GM19023 (cell line): ENCODE results near the gene TPPP.
"Not testable (repeated sequence)": the region's sequence is repeated elsewhere in the genome, so short reads cannot be mapped to it uniquely, and the experiment has no call there.

Source experiments
- ATAC-seq: cut with Tn5 transposase; IDR thresholded peaks from one replicate; pipeline ENCODE4 v1.9.1; 2021; ENCODE audit warnings: mild to moderate bottlenecking, moderate library complexity; ENCODE audit not compliant: unreplicated experiment

TPPP gene

GRCh38 chr5:693271-694041, at the start of gene TPPP:
Gene TPPP (minus strand): TSS chr5:693352. CDS start chr5:678060, 15,292 bp downstream.
- ATAC-seq = peak; percentile 85

- not testable (repeated sequence) for ATAC-seq
Measured at GRCh38 chr5:742276-742675, 49.1 kb upstream of the TPPP start.

GRCh38 chr5:734145-734544, 41.0 kb upstream of the TPPP start:
- ATAC-seq = not testable (repeated sequence)

- not testable (repeated sequence) for ATAC-seq
Measured at GRCh38 chr5:732754-733454, 39.8 kb upstream of the TPPP start.

- not testable (repeated sequence) for ATAC-seq
Measured at GRCh38 chr5:729225-729624, 36.1 kb upstream of the TPPP start.

- not testable (repeated sequence) for ATAC-seq
Measured at GRCh38 chr5:727087-727486, 33.9 kb upstream of the TPPP start.

GRCh38 chr5:723865-724264, 30.7 kb upstream of the TPPP start:
- not testable (repeated sequence) for ATAC-seq

GRCh38 chr5:723309-723708, 30.2 kb upstream of the TPPP start:
- not testable (repeated sequence) for ATAC-seq

- ATAC-seq = not testable (repeated sequence)
Measured at GRCh38 chr5:719379-719778, 26.2 kb upstream of the TPPP start.

GRCh38 chr5:717143-717542, 24.0 kb upstream of the TPPP start:
- no peak for ATAC-seq

- ATAC-seq = not testable (repeated sequence)
Measured at GRCh38 chr5:716740-717139, 23.6 kb upstream of the TPPP start.

GRCh38 chr5:715636-716035, 22.5 kb upstream of the TPPP start:
- ATAC-seq = not testable (repeated sequence)

- not testable (repeated sequence) for ATAC-seq
Measured at GRCh38 chr5:714215-715118, 21.3 kb upstream of the TPPP start.

GRCh38 chr5:713686-714085, 20.5 kb upstream of the TPPP start:
- ATAC-seq = not testable (repeated sequence)

- ATAC-seq = not testable (repeated sequence)
Measured at GRCh38 chr5:708848-709517, 15.8 kb upstream of the TPPP start.

- not testable (repeated sequence) for ATAC-seq
Measured at GRCh38 chr5:708374-708773, 15.2 kb upstream of the TPPP start.

- not testable (repeated sequence) for ATAC-seq
Measured at GRCh38 chr5:706127-706526, 13.0 kb upstream of the TPPP start.

- ATAC-seq = not testable (repeated sequence)
Measured at GRCh38 chr5:696753-697702, 3.9 kb upstream of the TPPP start.

GRCh38 chr5:696191-696590, 3.0 kb upstream of the TPPP start:
- not testable (repeated sequence) for ATAC-seq
